ENCODE results near the gene TMEM132D.
A peak's percentile ranks its signal among the peaks of the same experiment; 100 is the strongest.

TMEM132D gene

GRCh38 chr12:129772501-129773493 lies 131.0 kb downstream of the TMEM132D start:
- ChIA-PET POLR2A (ENCODE audit: low non-redundant PET) (no interaction called here), CTCF (no interaction called here)
- no peak for DNase-seq (ENCODE audit: low spot score)
- no peak for TF ChIP-seq CTCF (conservative IDR thresholded peaks at IDR 0.05; ENCODE audit: low read depth)
- H3K27ac ChIP-seq: no peak overlapping the region

GRCh38 chr12:129771238-129771637 lies 132.6 kb downstream of the TMEM132D start:
- POLR2A ChIA-PET (ENCODE audit: low non-redundant PET): no interaction called here
- CTCF ChIA-PET: no interaction called here
- TF ChIP-seq CTCF (conservative IDR thresholded peaks at IDR 0.05; ENCODE audit: low read depth): no peak
- DNase-seq (ENCODE audit: low spot score): no peak
- no peak overlapping the region for H3K27ac ChIP-seq

- no peak for TF ChIP-seq CTCF (conservative IDR thresholded peaks at IDR 0.05; ENCODE audit: low read depth)
- CTCF ChIA-PET: interaction anchor here (0.6 kb wide), 1 partner anchor 861 kb away, joined by 3 read pairs; no protein-coding TSS in a partner anchor
- POLR2A ChIA-PET (ENCODE audit: low non-redundant PET): no interaction called here
- H3K27ac ChIP-seq: no peak overlapping the region
- DNase-seq (ENCODE audit: low spot score): no peak
These were observed 138.1 kb downstream of the TMEM132D start for GRCh38 chr12:129765719-129766118.

- CTCF ChIA-PET: no interaction called here
- no peak for DNase-seq (ENCODE audit: low spot score)
- H3K27ac ChIP-seq: no peak overlapping the region
- no peak for TF ChIP-seq CTCF (conservative IDR thresholded peaks at IDR 0.05; ENCODE audit: low read depth)
- POLR2A ChIA-PET (ENCODE audit: low non-redundant PET): no interaction called here
These were observed 141.4 kb downstream of the TMEM132D start for GRCh38 chr12:129762436-129762835.

GRCh38 chr12:129753586-129753985 lies 150.2 kb downstream of the TMEM132D start:
- TF ChIP-seq CTCF (conservative IDR thresholded peaks at IDR 0.05; ENCODE audit: low read depth): no peak
- POLR2A ChIA-PET (ENCODE audit: low non-redundant PET): no interaction called here
- no peak overlapping the region for H3K27ac ChIP-seq
- DNase-seq (ENCODE audit: low spot score): peak; percentile 36
- CTCF ChIA-PET: no interaction called here

GRCh38 chr12:129750421-129750820 lies 153.4 kb downstream of the TMEM132D start:
- POLR2A ChIA-PET (ENCODE audit: low non-redundant PET): no interaction called here
- no peak for TF ChIP-seq CTCF (conservative IDR thresholded peaks at IDR 0.05; ENCODE audit: low read depth)
- no peak for DNase-seq (ENCODE audit: low spot score)
- H3K27ac ChIP-seq: no peak overlapping the region
- CTCF ChIA-PET: no interaction called here

Measured in RWPE1 (cell line).